DOHH2 (cell line): ENCODE results near the gene GRAMD2B.

ENCODE experiments used
- EZH2phosphoT487 ChIP-seq: fragments of 200-600 bp; sonication (generic); IDR thresholded peaks from 2 replicates; pipeline ENCODE4 v1.6.1; 2017; ENCODE audit warnings: borderline replicate concordance, mild to moderate bottlenecking, antibody characterized with exemption, low read length, moderate library complexity, mixed read lengths
- TF ChIP-seq, protein P1 (sequence below): fragments of 200-600 bp; sonication (generic); IDR thresholded peaks from one replicate; pipeline ENCODE4 v1.5.1; 2014; ENCODE audit warnings: antibody characterized with exemption, mild to moderate bottlenecking, low read depth, low read length; ENCODE audit not compliant: poor library complexity, severe bottlenecking

- no peak for TF ChIP-seq EZH2phosphoT487
- TF ChIP-seq, protein P1, sequence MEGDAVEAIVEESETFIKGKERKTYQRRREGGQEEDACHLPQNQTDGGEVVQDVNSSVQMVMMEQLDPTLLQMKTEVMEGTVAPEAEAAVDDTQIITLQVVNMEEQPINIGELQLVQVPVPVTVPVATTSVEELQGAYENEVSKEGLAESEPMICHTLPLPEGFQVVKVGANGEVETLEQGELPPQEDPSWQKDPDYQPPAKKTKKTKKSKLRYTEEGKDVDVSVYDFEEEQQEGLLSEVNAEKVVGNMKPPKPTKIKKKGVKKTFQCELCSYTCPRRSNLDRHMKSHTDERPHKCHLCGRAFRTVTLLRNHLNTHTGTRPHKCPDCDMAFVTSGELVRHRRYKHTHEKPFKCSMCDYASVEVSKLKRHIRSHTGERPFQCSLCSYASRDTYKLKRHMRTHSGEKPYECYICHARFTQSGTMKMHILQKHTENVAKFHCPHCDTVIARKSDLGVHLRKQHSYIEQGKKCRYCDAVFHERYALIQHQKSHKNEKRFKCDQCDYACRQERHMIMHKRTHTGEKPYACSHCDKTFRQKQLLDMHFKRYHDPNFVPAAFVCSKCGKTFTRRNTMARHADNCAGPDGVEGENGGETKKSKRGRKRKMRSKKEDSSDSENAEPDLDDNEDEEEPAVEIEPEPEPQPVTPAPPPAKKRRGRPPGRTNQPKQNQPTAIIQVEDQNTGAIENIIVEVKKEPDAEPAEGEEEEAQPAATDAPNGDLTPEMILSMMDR, result no peak
These were observed 39.4 kb upstream of the GRAMD2B start for GRCh38 chr5:126383776-126384175.
